GM21825 (cell line): ENCODE results near the gene ZBTB42.
"Not testable (repeated sequence)": the region's sequence is repeated elsewhere in the genome, so short reads cannot be mapped to it uniquely, and the experiment has no call there.

Source experiments
- ATAC-seq: cut with Tn5 transposase; IDR thresholded peaks from one replicate; pipeline ENCODE4 v1.9.1; 2021; ENCODE audit warnings: mild to moderate bottlenecking, moderate library complexity; ENCODE audit not compliant: unreplicated experiment

The ZBTB42 gene

GRCh38 chr14:104830781-104831180 is 29.9 kb downstream of the ZBTB42 start:
- ATAC-seq: no peak

- ATAC-seq: not testable (repeated sequence)
Measured at GRCh38 chr14:104836171-104836935, 35.5 kb downstream of the ZBTB42 start.

- no peak for ATAC-seq
Measured at GRCh38 chr14:104841730-104842129, 40.8 kb downstream of the ZBTB42 start.

- ATAC-seq: no peak
Measured at GRCh38 chr14:104843006-104843405, 42.1 kb downstream of the ZBTB42 start.

- ATAC-seq: no peak
Measured at GRCh38 chr14:104843442-104844305, 42.8 kb downstream of the ZBTB42 start.

GRCh38 chr14:104844306-104845032 is 43.6 kb downstream of the ZBTB42 start:
- ATAC-seq: no peak

GRCh38 chr14:104845033-104845666 is 44.2 kb downstream of the ZBTB42 start:
- no peak for ATAC-seq

- ATAC-seq: no peak
Measured at GRCh38 chr14:104845834-104846441, 45.0 kb downstream of the ZBTB42 start.

GRCh38 chr14:104852280-104852663 is 51.4 kb downstream of the ZBTB42 start:
- ATAC-seq: no peak
